Kidney (tissue), 14 donors: ENCODE results near the gene CACNA1H. TPM values are rescaled to one million over a fixed set of nuclear protein-coding genes. Genes with fewer than 3 reads are reported as not detected.

Source experiments
- DNase-seq, 5 donors: peaks; one replicate each; pipeline ENCODE4 v3.0.0-alpha.2; 2013 to 2020
- FAIRE-seq: peaks from 2 replicates; lab custom pipeline; 2012; peaks lifted over from hg19 to GRCh38; lab: Jason Lieb, UNC
- H3K27ac ChIP-seq, 2 donors: one replicate each; pipeline ENCODE4 v1.7.0; 2013; ENCODE audit warnings: low read depth in 2 of 2, low read length in 2 of 2, inconsistent platforms in 1 of 2
- H3K27me3 ChIP-seq: one replicate; pipeline ENCODE4 v1.7.1; 2013; ENCODE audit warnings: low read length, inconsistent platforms; ENCODE audit not compliant: control insufficient read depth, insufficient read depth
- H3K36me3 ChIP-seq, 3 donors: one replicate each; pipeline versions ENCODE4 v1.7.0 to v1.7.1; 2013; ENCODE audit warnings: low read length in 3 of 3, control low read depth in 1 of 3, inconsistent platforms in 1 of 3; ENCODE audit not compliant: insufficient read depth in 3 of 3, control insufficient read depth in 2 of 3
- H3K4me1 ChIP-seq, 3 donors: one replicate each; pipeline versions ENCODE4 v1.7.0 to v1.7.1; 2013; ENCODE audit warnings: low read length in 3 of 3, inconsistent platforms in 1 of 3, low read depth in 1 of 3; ENCODE audit not compliant: control insufficient read depth in 2 of 3, insufficient read depth in 2 of 3
- H3K4me3 ChIP-seq, 3 donors: one replicate each; pipeline versions ENCODE4 v1.7.0 to v1.8.1; 2013; ENCODE audit warnings: low read length in 3 of 3, control low read depth in 1 of 3, inconsistent platforms in 1 of 3
- H3K9ac ChIP-seq, 3 donors: one replicate each; pipeline versions ENCODE4 v1.7.0 to v1.7.1; 2013; ENCODE audit warnings: low read length in 3 of 3, control low read depth in 1 of 3, inconsistent platforms in 1 of 3
- H3K9me3 ChIP-seq, 3 donors: one replicate each; pipeline versions ENCODE4 v1.7.0 to v1.7.1; 2013; ENCODE audit warnings: low read length in 3 of 3, control low read depth in 1 of 3, inconsistent platforms in 1 of 3; ENCODE audit not compliant: control insufficient read depth in 2 of 3, insufficient read depth in 1 of 3
- intact Hi-C: fragments of 100-400 bp; cut with DNase I; formaldehyde crosslinking; loops from one replicate; pipeline ENCODE4 v1.11.1; 2022
- polyA plus RNA-seq: library from polyadenylated mRNA; stranded (reverse); fragments of 350-450 nt; fragmentation: Illumina TruSeq; extraction: RNeasy Lipid Tissue Mini Kit (QIAGEN cat#74804); gene quantifications from one replicate; pipeline ENCODE4 v1.2.3, GENCODE V29; 2014; ENCODE audit warnings: low read depth, low replicate concordance; ENCODE audit not compliant: insufficient read depth
- total RNA-seq: library from RNA; stranded (reverse); fragmentation: NEBNext Ultra II Directional; extraction: Animal tissue kit (Norgen Biotek cat#: 25700); gene quantifications from one replicate; pipeline ENCODE4 v1.2.1, GENCODE V29; 2021
- TF ChIP-seq, protein P1 (sequence below): IDR thresholded peaks from 3 replicates; pipeline ENCODE4 v1.5.1; 2012; ENCODE audit warnings: mild to moderate bottlenecking, moderate library complexity, borderline replicate concordance; ENCODE audit not compliant: insufficient read depth; ENCODE audit errors: extremely low read depth
- donor health status: control.
- donor health status: control.
- donor health status: control.
- donor health status: control.
- donor health status: control.
- donor health status: DM: yes; HTN: yes; CAD: no.
- donor health status: Normal renal cell carcinoma (clear cell type).

CACNA1H gene
- total and polyA plus RNA-seq, 2 donors from 2014 or later: 6.4 to 20.6 TPM

DNA sequence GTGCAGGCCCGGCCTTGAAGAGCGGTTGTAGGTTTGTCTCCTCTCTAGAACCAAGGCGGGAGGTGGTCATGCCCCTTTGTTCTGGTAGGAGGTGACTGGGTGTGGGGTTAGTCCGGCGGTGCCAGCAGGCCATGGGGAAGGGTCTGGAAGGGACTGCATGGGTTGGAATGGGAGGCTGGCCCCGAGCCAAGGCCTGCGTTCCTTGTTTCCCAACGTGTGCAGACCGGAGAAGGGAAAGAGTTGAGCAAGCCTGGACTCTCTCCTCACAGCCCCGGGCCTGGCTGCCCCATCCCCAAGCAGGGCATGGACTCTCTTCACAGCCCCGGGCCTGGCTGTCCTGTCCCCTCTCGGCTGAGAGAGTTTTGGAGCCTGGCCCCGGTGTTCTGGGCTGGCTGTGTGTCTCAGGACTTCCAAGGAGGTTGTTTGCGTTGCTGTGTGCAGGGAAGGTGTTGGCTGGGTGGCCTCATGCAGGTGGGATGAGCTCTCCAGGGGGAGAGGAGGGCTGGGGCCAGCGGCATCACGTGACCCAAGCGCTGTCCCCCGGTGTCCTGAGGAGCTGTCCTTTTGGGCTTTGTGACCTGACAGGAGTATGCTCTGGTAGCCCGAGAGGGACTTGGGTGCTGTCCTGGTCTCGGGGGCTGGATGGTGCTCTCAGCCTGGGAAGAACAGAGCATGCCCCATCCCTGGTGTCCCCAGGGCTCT is 2.6 kb downstream of the CACNA1H start:
- no peak for DNase-seq
- intact Hi-C loops: no loop called here
- FAIRE-seq: no peak
- no peaks in the 10 kb centered on the region for H3K9me3 ChIP-seq
- H3K4me3 ChIP-seq: no peak overlapping the region
- H3K36me3 ChIP-seq: no peaks in the 10 kb centered on the region
- no peak overlapping the region for H3K27ac ChIP-seq
- H3K9ac ChIP-seq: no peak overlapping the region
- TF ChIP-seq, protein P1, sequence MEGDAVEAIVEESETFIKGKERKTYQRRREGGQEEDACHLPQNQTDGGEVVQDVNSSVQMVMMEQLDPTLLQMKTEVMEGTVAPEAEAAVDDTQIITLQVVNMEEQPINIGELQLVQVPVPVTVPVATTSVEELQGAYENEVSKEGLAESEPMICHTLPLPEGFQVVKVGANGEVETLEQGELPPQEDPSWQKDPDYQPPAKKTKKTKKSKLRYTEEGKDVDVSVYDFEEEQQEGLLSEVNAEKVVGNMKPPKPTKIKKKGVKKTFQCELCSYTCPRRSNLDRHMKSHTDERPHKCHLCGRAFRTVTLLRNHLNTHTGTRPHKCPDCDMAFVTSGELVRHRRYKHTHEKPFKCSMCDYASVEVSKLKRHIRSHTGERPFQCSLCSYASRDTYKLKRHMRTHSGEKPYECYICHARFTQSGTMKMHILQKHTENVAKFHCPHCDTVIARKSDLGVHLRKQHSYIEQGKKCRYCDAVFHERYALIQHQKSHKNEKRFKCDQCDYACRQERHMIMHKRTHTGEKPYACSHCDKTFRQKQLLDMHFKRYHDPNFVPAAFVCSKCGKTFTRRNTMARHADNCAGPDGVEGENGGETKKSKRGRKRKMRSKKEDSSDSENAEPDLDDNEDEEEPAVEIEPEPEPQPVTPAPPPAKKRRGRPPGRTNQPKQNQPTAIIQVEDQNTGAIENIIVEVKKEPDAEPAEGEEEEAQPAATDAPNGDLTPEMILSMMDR: no peak
- peaks cover 0 to 16% (median 0%) of the 10 kb centered on the region in 3 donors for H3K4me1 ChIP-seq
- H3K27me3 ChIP-seq: no peaks in the 10 kb centered on the region

DNA sequence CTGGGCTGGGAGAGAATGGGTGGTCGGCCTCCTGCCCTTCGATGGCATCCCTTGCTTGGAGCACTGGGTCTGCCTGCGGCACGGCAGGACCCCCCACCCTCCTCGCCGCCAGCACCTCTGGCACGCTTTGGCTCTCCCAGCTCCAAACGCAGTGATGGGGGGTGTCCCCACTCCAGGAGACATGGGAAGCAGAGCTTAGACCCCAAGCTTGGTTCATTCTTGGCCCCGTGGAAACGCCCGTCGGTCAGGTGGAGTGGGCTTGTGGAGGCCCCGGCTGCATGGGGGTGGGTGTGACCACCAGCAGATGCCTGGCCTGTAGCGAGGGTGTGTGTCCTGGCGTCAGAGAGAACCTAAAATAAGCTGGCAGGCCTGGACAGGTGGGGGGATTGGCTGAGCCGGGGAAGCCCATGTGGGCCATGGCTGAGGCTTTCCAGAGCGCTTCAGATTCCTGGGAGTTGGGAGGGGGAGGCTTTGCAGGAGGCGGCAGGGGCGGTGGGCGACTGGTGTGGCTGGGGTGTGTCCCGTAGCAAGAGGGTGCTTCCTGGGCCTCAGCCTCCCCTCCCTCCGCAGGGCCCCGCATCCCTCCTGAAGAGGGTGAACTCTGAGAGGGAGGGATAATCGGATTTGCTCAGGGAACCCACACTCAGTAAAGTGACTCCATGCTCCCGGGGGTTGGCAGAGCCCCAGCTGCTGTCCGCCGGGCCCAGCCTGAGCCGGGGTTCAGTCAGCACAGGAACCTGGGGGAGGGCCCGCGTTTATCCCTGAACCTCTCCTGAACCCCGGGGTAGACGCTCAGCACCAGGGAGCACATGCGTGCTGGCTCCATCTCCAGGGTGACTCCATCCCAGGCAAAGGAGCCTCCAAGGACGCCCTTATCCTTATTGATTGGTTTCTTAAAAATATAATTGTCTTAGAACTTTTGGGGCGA is 3.4 kb downstream of the CACNA1H start:
- H3K4me3 ChIP-seq: no peak overlapping the region
- no peaks in the 10 kb centered on the region for H3K27me3 ChIP-seq
- no peak for DNase-seq
- peaks cover 0 to 22% (median 0%) of the 10 kb centered on the region in 3 donors for H3K4me1 ChIP-seq
- H3K36me3 ChIP-seq: no peaks in the 10 kb centered on the region
- H3K27ac ChIP-seq: no peak overlapping the region
- H3K9ac ChIP-seq: no peak overlapping the region
- TF ChIP-seq, protein P1: no peak
- H3K9me3 ChIP-seq: no peaks in the 10 kb centered on the region
- FAIRE-seq: no peak
- intact Hi-C loops: no loop called here

DNA sequence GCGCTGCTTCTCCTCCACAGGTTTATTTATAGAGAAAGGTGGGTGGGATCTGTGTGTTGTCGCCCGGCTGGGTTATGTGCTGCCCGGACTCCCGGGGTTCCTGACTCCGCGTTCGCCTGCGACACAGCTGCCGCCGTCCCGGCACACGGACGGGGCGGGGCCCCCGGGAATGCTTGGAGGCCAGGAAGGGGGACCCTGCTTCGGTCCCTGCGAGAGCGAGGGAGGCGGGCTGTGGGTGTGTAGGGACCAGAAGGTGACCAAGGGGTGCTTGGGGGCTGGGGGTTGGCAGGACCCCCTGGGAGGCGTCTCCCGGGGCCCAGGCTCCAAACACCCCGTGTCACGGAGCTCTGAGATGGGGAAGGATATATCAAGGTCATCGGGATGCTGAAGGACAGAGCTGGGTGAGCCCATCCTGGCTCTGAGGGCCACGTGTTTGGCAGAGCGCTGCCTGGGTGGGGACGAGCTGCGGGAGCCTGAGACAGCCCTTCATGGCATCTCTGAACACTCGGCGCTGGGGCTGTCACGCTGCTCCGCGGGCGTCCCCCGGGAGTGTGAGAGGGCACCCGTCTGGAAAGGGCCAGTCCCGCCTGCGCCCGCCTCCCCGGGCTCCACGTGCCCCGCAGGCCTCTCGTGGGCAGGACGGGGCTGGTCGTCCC is 4.2 kb downstream of the CACNA1H start:
- no peaks in the 10 kb centered on the region for H3K27me3 ChIP-seq

More for the DNA sequence above, 4.2 kb downstream of the CACNA1H start:
- TF ChIP-seq, protein P1: no peak
- Histone ChIP-seq H3K4me1 (peaks cover 0 to 22% (median 0%) of the 10 kb centered on the region in 3 donors), H3K36me3 (no peaks in the 10 kb centered on the region), H3K4me3 (no peak overlapping the region), H3K9me3 (no peaks in the 10 kb centered on the region), H3K27ac (no peak overlapping the region), H3K9ac (no peak overlapping the region)
- FAIRE-seq (no peak), DNase-seq (no peak)
- intact Hi-C loops: no loop called here
